IPS-NIHi7 (cell line): ENCODE measurements around the gene HSD17B4.
"Not testable (repeated sequence)": the region's sequence is repeated elsewhere in the genome, so short reads cannot be mapped to it uniquely, and the experiment has no call there.

Experiments used
- DNase-seq: peaks from one replicate; pipeline ENCODE4 v3.0.0; 2012; ENCODE audit warnings: mixed read lengths; ENCODE audit errors: extremely low spot score

The HSD17B4 gene

GRCh38 chr5:119452373-119453039, at the start of gene HSD17B4:
Gene HSD17B4 (plus strand): TSS chr5:119452497. CDS start chr5:119452576, 79 bp downstream.
- DNase-seq: peak; percentile 87

- DNase-seq: peak; percentile 40
Measured at GRCh38 chr5:119402555-119402954, 49.7 kb upstream of the HSD17B4 start.

- no peak for DNase-seq
Measured at GRCh38 chr5:119404033-119404432, 48.3 kb upstream of the HSD17B4 start.

- DNase-seq: no peak
Measured at GRCh38 chr5:119405419-119405818, 46.9 kb upstream of the HSD17B4 start.

GRCh38 chr5:119406551-119407110, 45.7 kb upstream of the HSD17B4 start:
- no peak for DNase-seq

- DNase-seq: no peak
Measured at GRCh38 chr5:119409235-119409815, 43.0 kb upstream of the HSD17B4 start.

- no peak for DNase-seq
Measured at GRCh38 chr5:119410448-119411159, 41.7 kb upstream of the HSD17B4 start.

GRCh38 chr5:119411361-119412278, 40.7 kb upstream of the HSD17B4 start:
- DNase-seq: peak; percentile 74

GRCh38 chr5:119412279-119413227, 39.7 kb upstream of the HSD17B4 start:
- DNase-seq: no peak

GRCh38 chr5:119414124-119414734, 38.1 kb upstream of the HSD17B4 start:
- not testable (repeated sequence) for DNase-seq

GRCh38 chr5:119417891-119418605, 34.2 kb upstream of the HSD17B4 start:
- DNase-seq: no peak

- DNase-seq: no peak
Measured at GRCh38 chr5:119418606-119419100, 33.6 kb upstream of the HSD17B4 start.

- no peak for DNase-seq
Measured at GRCh38 chr5:119420169-119420568, 32.1 kb upstream of the HSD17B4 start.

GRCh38 chr5:119426057-119426456, 26.2 kb upstream of the HSD17B4 start:
- no peak for DNase-seq

GRCh38 chr5:119427060-119427459, 25.2 kb upstream of the HSD17B4 start:
- DNase-seq: no peak

GRCh38 chr5:119427596-119427995, 24.7 kb upstream of the HSD17B4 start:
- DNase-seq: not testable (repeated sequence)

- DNase-seq: not testable (repeated sequence)
Measured at GRCh38 chr5:119428166-119428565, 24.1 kb upstream of the HSD17B4 start.

- DNase-seq: not testable (repeated sequence)
Measured at GRCh38 chr5:119428574-119428973, 23.7 kb upstream of the HSD17B4 start.

- not testable (repeated sequence) for DNase-seq
Measured at GRCh38 chr5:119432674-119433237, 19.5 kb upstream of the HSD17B4 start.
